ENCODE measurements around the gene COL24A1. TPM values are rescaled to one million over a fixed set of nuclear protein-coding genes. Genes with fewer than 3 reads are reported as not detected.

COL24A1 gene
- total and polyA plus RNA-seq, 2 of the 13 experiments (the other 11 are each of a cell fraction or from before 2014, with no cell fraction given): 0.04 to 0.13 TPM

DNA sequence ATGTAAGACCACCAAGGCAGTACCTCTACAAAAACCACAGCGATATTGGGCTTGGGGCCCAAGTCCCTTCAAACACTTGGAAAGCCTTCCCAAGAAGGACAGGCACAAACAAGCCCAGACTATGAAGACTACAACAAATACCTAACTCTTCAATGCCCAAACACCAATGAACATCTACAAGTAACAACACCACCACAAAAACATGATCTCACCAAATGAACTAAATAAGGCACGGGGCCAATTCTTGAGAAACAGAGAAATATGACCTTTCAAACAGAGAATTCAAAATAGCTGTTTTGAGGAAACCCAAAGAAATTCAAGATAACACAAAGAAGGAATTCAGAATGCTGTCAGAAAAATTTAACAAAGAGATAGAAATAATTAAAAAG lies 86.8 kb downstream of the COL24A1 start:
- H3K9me3 ChIP-seq (ENCODE audit: low read length): no peaks in the 10 kb centered on the region
- ChIA-PET CTCF (ENCODE audit: low intra/inter-chr PET ratio, low total read pairs) (no interaction called here), POLR2A (no interaction called here)
- in situ Hi-C loops (cut with HindIII; ENCODE audit: extremely low pct_ligation_motif_present, low pct_unique_long_range_greater_than_20kb): no loop called here
- no peak overlapping the region for H3K9ac ChIP-seq (ENCODE audit: insufficient read depth, low read depth, low read length)
- H3K79me2 ChIP-seq (ENCODE audit: insufficient read depth, low read length): no peaks in the 10 kb centered on the region
- FAIRE-seq: no peak
- ATAC-seq: no peak
- H3K4me1 ChIP-seq (ENCODE audit: insufficient read depth, low read length): no peaks in the 10 kb centered on the region
- H3K27ac ChIP-seq (ENCODE audit: extremely low read length, insufficient read depth, low read length): no peak overlapping the region
- H3K27me3 ChIP-seq (ENCODE audit: control insufficient read depth in 1 of 2, insufficient read depth in 2 of 2, low read length in 2 of 2): no peaks in the 10 kb centered on the region
- WGBS (ENCODE audit: low lambda C conversion rate): 5% methylated on average over 2 of the region's 2 CpGs
- intact Hi-C loops (cut with micrococcal nuclease; ENCODE audit: unreplicated experiment): no loop called here
- H4K20me1 ChIP-seq (ENCODE audit: insufficient read depth, low read length): no peaks in the 10 kb centered on the region
- no TSS peak for BruUV-seq (replicated peaks)
- no peaks in the 10 kb centered on the region for H3K36me3 ChIP-seq (replicated peaks in 1 of 2; ENCODE audit: control insufficient read depth in 1 of 2, insufficient read depth in 2 of 2, low read length in 2 of 2)
- DNase-seq (ENCODE audit: low spot score): no peak
- TF ChIP-seq ARNT2 (CRISPR knock-in tag; IDR thresholded peaks at IDR 0.05; ENCODE audit: low read depth) (no peak), ZNF260 (CRISPR knock-in tag; IDR thresholded peaks at IDR 0.05; ENCODE audit: borderline replicate concordance, low read depth) (no peak), ZNF546 (CRISPR knock-in tag; conservative IDR thresholded peaks at IDR 0.05) (no peak), GPN1 (CRISPR knock-in tag; IDR thresholded peaks at IDR 0.05; ENCODE audit: borderline replicate concordance) (no peak), HOXA7 (CRISPR knock-in tag; IDR thresholded peaks at IDR 0.05) (no peak)
- TF ChIP-seq, protein P1, sequence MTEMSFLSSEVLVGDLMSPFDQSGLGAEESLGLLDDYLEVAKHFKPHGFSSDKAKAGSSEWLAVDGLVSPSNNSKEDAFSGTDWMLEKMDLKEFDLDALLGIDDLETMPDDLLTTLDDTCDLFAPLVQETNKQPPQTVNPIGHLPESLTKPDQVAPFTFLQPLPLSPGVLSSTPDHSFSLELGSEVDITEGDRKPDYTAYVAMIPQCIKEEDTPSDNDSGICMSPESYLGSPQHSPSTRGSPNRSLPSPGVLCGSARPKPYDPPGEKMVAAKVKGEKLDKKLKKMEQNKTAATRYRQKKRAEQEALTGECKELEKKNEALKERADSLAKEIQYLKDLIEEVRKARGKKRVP (CRISPR knock-in tag; IDR thresholded peaks at IDR 0.05): no peak
- H3K4me3 ChIP-seq (replicated peaks in 1 of 3; ENCODE audit: insufficient read depth in 1 of 3, low read depth in 2 of 3, low read length in 3 of 3): no peak overlapping the region
- H3K4me2 ChIP-seq (ENCODE audit: low read depth, low read length): no peak overlapping the region
- H2AFZ ChIP-seq (ENCODE audit: low read length): no peak overlapping the region

DNA sequence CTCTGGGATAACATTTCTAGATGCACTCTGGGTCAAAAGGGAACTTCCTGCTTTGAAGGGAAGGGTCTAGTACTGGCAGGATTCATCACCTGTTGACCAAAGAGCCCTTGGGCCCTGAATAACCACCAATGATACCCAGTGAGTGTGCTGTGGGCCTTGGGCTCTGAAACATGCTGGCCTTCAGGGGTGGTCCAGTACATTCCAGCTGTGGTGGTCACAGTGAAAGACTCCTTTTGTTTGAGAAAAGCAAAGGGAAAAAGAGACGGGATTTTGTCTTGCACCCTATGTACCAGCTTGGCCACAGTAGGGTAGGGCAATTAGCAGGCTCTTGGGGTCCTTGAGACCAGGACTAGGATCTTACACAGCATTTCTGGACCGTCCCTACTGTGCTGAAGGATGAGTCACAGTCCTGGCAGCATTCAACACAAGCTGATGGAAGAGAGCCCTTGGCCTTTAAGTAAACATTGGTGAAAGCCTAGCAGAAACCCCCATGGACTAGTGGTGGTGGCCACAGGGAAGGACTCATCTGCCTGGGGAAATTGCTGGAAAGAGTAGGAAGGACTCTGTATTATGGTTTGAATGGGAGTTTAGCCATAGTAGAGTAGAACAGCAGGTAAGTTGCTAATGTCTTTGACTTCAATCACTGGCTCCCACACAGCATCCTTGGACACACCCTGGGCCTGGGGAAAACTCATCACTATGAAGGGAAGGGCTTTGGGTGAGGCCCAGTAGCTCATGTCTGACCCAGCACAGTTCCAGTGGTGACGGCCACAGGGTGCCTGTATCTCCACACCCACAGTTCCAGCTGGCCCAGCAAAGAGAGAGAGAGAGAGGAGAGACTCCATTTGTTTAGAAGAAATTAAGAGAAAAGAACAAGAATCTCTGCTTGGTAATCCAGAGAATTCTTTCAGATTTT lies 87.5 kb downstream of the COL24A1 start:
- FAIRE-seq (no peak), DNase-seq (ENCODE audit: low spot score) (no peak), ATAC-seq (no peak)
- Histone ChIP-seq H3K9ac (ENCODE audit: insufficient read depth, low read depth, low read length) (no peak overlapping the region), H4K20me1 (ENCODE audit: insufficient read depth, low read length) (no peaks in the 10 kb centered on the region), H3K4me2 (ENCODE audit: low read depth, low read length) (no peak overlapping the region), H3K4me3 (replicated peaks in 1 of 3; ENCODE audit: insufficient read depth in 1 of 3, low read depth in 2 of 3, low read length in 3 of 3) (no peak overlapping the region), H3K79me2 (ENCODE audit: insufficient read depth, low read length) (no peaks in the 10 kb centered on the region), H3K4me1 (ENCODE audit: insufficient read depth, low read length) (no peaks in the 10 kb centered on the region), H3K27ac (ENCODE audit: extremely low read length, insufficient read depth, low read length) (no peak overlapping the region), H3K36me3 (replicated peaks in 1 of 2; ENCODE audit: control insufficient read depth in 1 of 2, insufficient read depth in 2 of 2, low read length in 2 of 2) (no peaks in the 10 kb centered on the region), H3K27me3 (ENCODE audit: control insufficient read depth in 1 of 2, insufficient read depth in 2 of 2, low read length in 2 of 2) (no peaks in the 10 kb centered on the region), H3K9me3 (ENCODE audit: low read length) (no peaks in the 10 kb centered on the region), H2AFZ (ENCODE audit: low read length) (no peak overlapping the region)
- in situ Hi-C loops (cut with HindIII; ENCODE audit: extremely low pct_ligation_motif_present, low pct_unique_long_range_greater_than_20kb) (no loop called here), intact Hi-C loops (cut with micrococcal nuclease; ENCODE audit: unreplicated experiment) (no loop called here)
- POLR2A ChIA-PET: no interaction called here
- CTCF ChIA-PET (ENCODE audit: low intra/inter-chr PET ratio, low total read pairs): no interaction called here
- BruUV-seq (replicated peaks): no TSS peak
- 0% methylated on average over 2 of the region's 3 CpGs for WGBS (ENCODE audit: low lambda C conversion rate)
- TF ChIP-seq SOX13 (IDR thresholded peaks at IDR 0.05): no peak
- no peak for TF ChIP-seq SOX13 (CRISPR knock-in tag; conservative IDR thresholded peaks at IDR 0.05 in 1 of 2, IDR thresholded peaks at IDR 0.05 in 1 of 2)
- TF ChIP-seq NFIC (IDR thresholded peaks at IDR 0.05; ENCODE audit: low read length): no peak
- TF ChIP-seq ZNF333 (CRISPR knock-in tag; IDR thresholded peaks at IDR 0.05; ENCODE audit: borderline replicate concordance): no peak
- no peak for TF ChIP-seq MLLT10 (CRISPR knock-in tag; IDR thresholded peaks at IDR 0.05)
- TF ChIP-seq HMG20B (CRISPR knock-in tag; conservative IDR thresholded peaks at IDR 0.05): no peak
- TF ChIP-seq THAP11 (CRISPR knock-in tag; IDR thresholded peaks at IDR 0.05): no peak
- no peak for TF ChIP-seq NR3C1 (CRISPR knock-in tag; IDR thresholded peaks at IDR 0.05)
- no peak for TF ChIP-seq PTBP1 (IDR thresholded peaks at IDR 0.05; ENCODE audit: low read depth, low read length, poor library complexity, severe bottlenecking)
- TF ChIP-seq, protein P2, sequence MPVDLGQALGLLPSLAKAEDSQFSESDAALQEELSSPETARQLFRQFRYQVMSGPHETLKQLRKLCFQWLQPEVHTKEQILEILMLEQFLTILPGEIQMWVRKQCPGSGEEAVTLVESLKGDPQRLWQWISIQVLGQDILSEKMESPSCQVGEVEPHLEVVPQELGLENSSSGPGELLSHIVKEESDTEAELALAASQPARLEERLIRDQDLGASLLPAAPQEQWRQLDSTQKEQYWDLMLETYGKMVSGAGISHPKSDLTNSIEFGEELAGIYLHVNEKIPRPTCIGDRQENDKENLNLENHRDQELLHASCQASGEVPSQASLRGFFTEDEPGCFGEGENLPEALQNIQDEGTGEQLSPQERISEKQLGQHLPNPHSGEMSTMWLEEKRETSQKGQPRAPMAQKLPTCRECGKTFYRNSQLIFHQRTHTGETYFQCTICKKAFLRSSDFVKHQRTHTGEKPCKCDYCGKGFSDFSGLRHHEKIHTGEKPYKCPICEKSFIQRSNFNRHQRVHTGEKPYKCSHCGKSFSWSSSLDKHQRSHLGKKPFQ (CRISPR knock-in tag; IDR thresholded peaks at IDR 0.05; ENCODE audit: insufficient replicate concordance): no peak
- no peak for TF ChIP-seq ZMYM4 (CRISPR knock-in tag; IDR thresholded peaks at IDR 0.05)
